Choroid plexus epithelial cell (primary cell): Measurements from ENCODE around the gene CCDC74B.
A peak's percentile ranks its signal among the peaks of the same experiment; 100 is the strongest.
"Not testable (repeated sequence)": the region's sequence is repeated elsewhere in the genome, so short reads cannot be mapped to it uniquely, and the experiment has no call there.

Experiments used
- DNase-seq: peaks from one replicate; pipeline ENCODE4 v3.0.0-alpha.2; 2010; ENCODE audit warnings: low read depth
- H3K4me3 ChIP-seq: 2 replicates; pipeline ENCODE4 v1.5.1; 2011; ENCODE audit warnings: low read depth, mild to moderate bottlenecking, control low read depth, low read length, moderate library complexity
- TF ChIP-seq, protein P1 (sequence below): conservative IDR thresholded peaks from 2 replicates; pipeline ENCODE4 v1.5.1; 2011; ENCODE audit warnings: low read depth, mild to moderate bottlenecking, control low read depth, inconsistent platforms, low read length, moderate library complexity

Gene CCDC74B

DNA sequence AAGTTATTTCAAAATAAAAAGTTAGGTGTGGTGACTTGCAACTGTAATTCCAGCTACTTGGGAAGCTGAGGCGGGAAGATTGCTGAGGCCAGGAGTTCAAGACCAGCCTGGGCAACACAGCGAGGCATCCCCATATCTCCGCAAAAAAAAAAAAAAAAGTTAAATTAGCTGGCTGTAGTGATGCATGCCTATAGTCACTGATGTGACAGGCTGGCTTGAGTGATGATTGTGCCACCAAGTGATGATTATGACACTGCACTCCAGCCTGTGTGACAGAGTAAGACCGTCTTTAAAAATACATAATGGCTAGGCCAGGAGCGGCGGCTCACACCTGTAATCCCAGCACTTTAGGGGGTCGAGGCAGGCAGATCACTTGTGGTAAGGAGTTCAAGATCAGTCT, 25.0 kb upstream of the CCDC74B start:
- DNase-seq, result no peak

DNA sequence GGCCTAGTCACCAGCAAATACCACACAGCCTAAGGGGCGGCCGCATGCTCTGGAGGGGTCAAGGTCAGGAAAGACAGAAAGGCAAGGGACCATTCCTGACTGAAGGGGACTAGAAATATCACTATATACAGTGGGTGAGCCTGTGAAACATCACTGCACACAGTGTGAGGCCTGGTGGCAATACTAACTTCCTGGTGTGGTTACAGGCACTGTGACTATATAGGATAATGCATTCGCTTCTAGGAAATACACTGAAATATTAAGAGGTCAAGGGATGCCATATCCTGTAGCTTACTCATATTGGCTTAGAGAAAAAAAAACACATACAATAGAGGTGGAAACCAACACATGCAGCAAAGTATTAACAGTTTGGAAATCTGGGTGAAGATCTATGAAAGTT, 24.3 kb upstream of the CCDC74B start:
- H3K4me3 ChIP-seq, result not testable (repeated sequence)
- peak; percentile 12 for DNase-seq

More for the DNA sequence above, 25.0 kb upstream of the CCDC74B start:
- TF ChIP-seq, protein P1, sequence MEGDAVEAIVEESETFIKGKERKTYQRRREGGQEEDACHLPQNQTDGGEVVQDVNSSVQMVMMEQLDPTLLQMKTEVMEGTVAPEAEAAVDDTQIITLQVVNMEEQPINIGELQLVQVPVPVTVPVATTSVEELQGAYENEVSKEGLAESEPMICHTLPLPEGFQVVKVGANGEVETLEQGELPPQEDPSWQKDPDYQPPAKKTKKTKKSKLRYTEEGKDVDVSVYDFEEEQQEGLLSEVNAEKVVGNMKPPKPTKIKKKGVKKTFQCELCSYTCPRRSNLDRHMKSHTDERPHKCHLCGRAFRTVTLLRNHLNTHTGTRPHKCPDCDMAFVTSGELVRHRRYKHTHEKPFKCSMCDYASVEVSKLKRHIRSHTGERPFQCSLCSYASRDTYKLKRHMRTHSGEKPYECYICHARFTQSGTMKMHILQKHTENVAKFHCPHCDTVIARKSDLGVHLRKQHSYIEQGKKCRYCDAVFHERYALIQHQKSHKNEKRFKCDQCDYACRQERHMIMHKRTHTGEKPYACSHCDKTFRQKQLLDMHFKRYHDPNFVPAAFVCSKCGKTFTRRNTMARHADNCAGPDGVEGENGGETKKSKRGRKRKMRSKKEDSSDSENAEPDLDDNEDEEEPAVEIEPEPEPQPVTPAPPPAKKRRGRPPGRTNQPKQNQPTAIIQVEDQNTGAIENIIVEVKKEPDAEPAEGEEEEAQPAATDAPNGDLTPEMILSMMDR, result no peak
- H3K4me3 ChIP-seq, result no peak overlapping the region

DNA sequence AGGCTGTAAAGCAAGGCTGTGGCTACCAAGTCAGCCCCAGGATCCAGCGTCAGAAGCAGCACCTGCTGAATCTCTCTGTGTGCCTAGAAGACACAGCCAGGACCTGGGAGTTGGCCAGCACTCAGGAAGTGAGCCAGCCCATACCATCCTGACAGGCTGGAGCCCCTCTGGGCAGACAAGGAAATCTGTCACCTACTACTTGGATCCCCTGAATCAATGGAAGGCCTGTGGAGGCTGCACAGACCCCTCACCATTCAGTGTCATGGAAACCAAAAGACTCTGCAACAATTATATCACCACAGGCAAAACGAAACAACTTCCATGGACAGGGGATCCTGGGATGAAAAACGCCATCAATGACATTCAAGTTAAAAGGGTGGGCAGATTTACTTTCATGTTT, 21.7 kb upstream of the CCDC74B start:
- not testable (repeated sequence) for DNase-seq

DNA sequence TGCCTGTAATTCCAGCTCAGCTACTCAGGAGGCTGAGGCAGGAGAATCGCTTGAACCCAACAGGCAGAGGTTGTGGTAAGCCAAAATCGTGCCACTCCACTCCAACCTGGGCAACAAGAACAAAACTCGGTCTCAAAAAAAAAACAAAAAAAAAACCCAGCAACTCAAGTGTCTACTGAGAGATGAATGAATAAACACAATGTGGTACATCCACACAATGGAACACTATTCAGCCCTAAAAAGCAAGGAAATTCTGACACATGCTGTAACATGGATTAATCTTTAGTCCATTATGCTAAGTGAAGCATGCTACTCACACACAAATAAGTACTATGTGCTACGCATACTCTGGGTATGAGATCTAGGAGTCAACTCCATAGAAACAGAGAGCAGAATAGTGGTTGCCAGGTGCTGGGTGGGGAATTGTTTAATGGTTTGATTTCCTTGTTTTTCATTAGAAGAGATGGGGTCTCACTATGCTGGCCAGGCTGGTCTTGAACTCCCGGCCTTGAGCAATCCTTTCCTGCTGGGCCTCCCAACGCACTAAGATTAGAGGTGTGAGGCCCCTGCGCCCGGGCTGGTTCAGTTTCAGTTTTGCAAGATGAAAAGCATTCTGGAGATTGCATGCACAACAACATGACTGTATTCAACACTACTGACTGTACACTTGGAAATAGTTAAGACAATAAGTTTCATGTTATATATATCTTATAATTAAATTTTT, 20.5 kb upstream of the CCDC74B start:
- H3K4me3 ChIP-seq, result no peak overlapping the region
- TF ChIP-seq, protein P1, result no peak
- DNase-seq, result no peak

More for the DNA sequence above, 21.7 kb upstream of the CCDC74B start:
- not testable (repeated sequence) for H3K4me3 ChIP-seq

DNA sequence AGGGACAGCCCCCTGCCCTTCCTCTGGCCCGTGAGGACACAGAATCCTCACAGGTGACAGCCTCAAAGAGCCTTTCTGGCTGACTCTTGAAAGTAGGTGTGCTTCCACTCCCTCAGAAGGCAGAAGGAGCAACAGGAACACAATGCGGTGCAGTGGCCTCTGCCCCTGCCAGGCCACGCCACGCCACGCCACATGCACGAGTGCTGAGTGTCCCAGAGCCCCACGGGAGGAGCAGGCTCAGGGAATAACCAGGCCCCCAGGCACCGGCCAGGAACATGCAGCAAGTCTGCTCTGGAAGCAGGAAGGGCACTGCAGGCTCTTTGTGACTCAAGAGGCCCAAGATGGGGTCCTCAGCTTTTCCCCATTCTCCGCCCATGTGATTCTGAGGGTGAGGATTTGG, 18.1 kb upstream of the CCDC74B start:
- TF ChIP-seq, protein P1, result no peak
- DNase-seq, result no peak
- H3K4me3 ChIP-seq, result no peak overlapping the region

DNA sequence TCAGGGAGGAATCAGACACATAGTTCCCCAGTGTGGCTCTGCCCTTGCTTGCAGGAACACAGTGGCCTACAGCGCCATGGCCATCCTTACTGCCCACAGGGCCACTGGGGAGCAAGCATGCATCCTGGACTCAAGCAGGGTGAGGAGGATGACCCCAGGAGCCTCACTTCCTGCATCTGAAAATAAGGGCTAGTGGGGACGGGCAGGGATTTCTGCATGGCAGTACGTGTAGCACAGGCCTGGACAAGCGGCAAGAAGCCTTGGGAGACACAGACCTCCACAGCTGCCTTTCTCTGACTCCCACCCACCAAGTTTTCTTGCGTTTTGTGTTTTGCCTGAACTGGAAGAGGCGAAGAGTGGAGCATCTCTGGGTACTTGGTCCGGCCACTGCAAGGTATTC, 17.6 kb upstream of the CCDC74B start:
- DNase-seq, H3K4me3 ChIP-seq: not testable (repeated sequence)

DNA sequence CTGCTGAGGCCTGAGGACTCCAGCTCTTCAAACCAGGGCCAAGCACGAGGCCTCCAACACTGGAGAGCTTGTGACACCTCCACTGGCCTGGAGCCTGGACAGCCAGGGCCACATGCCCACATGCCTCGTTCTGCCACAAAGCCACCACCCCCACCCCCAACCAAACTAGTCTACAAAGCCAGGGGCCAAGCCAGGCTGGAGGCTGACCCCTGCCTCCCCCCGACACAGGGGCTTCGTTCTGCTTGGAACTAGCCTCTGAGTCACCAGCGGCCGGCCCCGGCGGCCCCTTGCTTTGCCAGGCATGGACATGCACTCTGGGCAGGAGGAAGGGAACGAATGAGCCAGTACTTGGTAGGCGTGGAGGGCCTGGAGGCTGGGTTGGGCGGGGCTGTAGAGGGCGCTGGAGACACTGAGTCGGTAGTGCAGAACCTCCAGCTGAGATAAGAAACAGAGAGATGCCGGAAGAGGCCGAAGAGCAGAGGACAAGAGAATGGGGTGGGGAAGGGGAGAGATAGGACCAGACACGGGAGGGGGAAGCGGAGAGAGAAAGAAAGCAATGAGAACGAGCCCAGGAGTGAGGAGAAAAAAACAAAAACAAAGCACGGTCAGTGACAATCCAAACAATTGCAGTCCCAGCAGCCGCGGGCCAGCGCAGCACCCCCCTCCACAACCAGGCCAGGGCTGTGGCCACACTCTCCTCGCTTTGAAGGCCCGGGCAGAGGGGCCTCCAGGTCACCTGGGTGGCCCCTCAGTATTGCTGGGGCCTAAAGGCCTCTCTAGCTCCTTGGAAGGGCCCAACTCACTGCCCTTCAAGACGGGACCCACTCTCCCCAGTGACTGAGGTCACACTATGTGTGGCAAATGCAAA, 16.2 kb upstream of the CCDC74B start:
- peak; percentile 23 for DNase-seq
- TF ChIP-seq, protein P1, result peak; percentile 27
- H3K4me3 ChIP-seq, result not testable (repeated sequence)

DNA sequence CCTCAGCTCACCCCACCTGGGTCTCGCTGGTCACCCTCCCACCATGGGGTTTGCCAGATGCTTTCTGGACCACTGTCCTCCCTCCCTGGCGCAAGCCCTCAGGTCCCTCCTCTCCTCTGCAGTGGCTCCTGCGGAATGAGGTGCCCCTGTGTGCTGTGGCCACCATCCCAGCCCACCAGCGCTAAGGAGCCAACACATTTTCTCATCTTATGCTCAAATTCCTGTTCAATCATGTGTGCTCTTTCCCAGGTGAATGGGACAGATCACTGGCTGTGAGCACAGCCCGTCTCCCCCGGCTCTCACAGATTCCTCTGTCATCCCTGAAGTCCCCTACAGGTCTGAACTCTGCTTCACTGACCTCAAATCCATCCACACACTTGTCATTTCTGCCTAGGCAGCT, 15.2 kb upstream of the CCDC74B start:
- TF ChIP-seq, protein P1, result no peak
- DNase-seq, result no peak
- H3K4me3 ChIP-seq, result no peak overlapping the region

DNA sequence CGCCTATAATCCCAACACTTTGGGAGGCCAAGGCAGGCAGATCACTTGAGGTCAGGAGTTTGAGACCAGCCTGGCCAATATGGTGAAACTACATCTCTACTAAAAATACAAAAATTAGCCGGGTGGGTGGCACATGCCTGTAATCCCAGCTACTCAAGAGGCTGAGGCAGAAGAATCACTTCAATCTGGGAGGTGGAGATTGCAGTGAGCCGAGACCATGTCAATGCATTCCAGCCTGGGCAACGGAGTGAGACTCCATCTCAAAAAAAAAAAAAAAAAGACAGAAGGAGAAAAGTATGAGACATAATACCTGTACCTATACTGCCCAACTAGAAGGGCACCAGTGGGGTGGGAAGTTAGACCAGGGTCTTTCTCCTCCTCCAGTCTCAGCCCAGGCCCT, 14.5 kb upstream of the CCDC74B start:
- not testable (repeated sequence) for H3K4me3 ChIP-seq, DNase-seq
